GM18951 (cell line): Measurements from ENCODE around the gene TRIM42.

Source experiments
- POLR2A ChIP-seq: IDR thresholded peaks from 4 replicates; pipeline ENCODE4 v1.6.1; 2011; ENCODE audit warnings: mild to moderate bottlenecking; ENCODE audit not compliant: insufficient read length, insufficient read depth; ENCODE audit errors: extremely low read depth
- in situ Hi-C: fragments of 300-500 bp; cut with MboI; formaldehyde crosslinking; loops from one replicate; pipeline ENCODE4 v1.12.0; 2022; ENCODE audit warnings: low sequenced_read_pairs, mixed read lengths, inconsistent platforms; ENCODE audit not compliant: unreplicated experiment

TRIM42 gene

GRCh38 chr3:140699516-140700231, 21.8 kb downstream of the TRIM42 start:
- in situ Hi-C loops = no loop called here
- TF ChIP-seq POLR2A = no peak

DNA sequence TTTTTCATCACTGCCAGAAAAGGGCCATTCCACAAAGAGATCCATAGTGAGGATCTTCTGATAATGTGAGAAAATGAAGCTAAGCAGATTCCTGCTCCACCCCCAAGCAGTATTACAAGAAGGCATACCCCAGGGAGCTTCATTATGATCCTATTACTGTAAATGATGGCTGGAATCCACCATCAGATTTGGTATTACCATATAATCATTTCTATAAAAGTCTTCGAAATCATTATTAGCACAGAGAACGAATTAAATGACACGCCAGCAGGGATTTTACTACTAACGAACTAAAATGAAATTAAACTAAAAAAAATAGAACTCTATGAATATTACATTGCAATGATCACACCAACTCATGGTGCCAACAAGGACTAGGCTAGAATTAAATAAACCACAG, 24.4 kb downstream of the TRIM42 start:
- TF ChIP-seq POLR2A = no peak
- in situ Hi-C loops = no loop called here

- in situ Hi-C loops = no loop called here
- no peak for TF ChIP-seq POLR2A
Measured at GRCh38 chr3:140703496-140703895, 25.6 kb downstream of the TRIM42 start.

DNA sequence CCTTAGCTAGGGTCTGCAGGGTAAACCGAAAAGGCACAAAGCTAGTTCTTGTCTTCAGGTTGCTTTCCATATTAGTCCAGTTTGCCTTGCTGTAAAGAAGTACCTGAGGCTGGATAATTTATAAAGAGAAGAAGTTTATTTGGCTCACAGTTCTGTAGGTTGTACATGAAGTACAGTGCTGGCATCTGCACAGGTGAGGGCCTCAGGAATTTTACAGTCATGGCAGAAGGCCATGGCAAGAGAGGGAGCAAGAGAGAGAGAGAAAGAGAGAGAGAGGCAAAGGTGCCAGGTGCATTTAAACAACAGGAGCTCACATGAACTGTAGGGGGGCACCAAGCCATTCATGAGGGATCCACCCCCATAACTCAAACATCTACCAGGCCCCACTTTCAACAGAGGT, 26.9 kb downstream of the TRIM42 start:
- TF ChIP-seq POLR2A = no peak
- in situ Hi-C loops = no loop called here

- in situ Hi-C loops = no loop called here
- no peak for TF ChIP-seq POLR2A
Measured at GRCh38 chr3:140705954-140706353, 28.1 kb downstream of the TRIM42 start.

DNA sequence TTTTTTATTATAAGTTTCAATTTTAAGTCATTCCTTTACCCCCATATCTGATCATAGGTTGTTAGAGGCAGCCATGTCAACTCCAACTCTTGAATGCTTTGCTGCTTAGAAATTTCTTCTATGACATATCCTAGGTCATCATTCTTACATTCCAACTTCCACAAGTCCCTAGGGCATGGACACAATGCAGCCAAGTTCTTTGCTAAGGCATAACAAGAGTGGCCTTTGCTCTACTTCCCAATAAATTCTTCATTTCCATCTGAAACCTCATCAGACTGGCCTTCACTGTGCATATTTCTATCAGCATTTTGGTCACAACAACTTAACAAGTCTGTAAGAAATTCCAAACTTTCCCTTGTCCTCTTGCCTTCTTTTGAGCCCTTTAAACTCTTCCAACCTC, 28.5 kb downstream of the TRIM42 start:
- in situ Hi-C loops = no loop called here
- no peak for TF ChIP-seq POLR2A

DNA sequence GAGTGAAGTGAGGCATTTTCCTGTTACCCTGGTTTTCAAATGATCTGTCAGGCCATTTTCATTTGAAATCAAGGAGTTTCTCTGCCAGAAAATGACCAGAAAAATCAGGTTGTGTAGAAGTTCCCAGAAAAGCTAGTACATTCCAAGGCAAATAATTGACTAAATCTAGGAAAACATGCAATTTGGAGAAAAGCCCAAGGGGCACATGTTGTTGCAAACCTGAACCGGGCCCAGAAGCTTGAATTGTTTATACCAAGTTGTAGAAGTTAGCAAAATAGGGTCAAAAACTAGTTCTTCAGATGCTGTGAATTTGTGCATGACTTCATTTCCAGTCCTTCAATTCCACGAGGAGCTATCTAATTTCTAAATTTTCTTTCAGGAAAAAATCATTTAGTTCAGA, 31.0 kb downstream of the TRIM42 start:
- in situ Hi-C loops = no loop called here
- no peak for TF ChIP-seq POLR2A

DNA sequence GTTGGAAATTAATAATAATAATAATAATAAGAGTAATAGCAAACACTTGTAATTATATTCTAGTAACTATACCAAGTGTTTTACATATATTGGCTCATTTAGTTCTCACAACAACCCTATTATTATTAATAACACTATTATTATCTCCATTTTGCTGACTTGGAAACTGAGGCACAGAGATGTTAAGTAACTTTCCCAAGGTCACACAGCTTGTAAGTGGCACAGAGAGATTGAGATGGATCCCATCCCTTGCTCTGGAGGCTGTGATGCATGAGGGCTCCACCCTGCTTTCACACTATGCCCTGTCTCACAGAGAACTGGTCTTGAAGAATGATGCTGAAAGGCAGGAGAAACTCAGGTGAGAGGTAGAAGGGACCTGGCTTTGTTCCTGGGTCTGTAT, 31.9 kb downstream of the TRIM42 start:
- in situ Hi-C loops = no loop called here
- no peak for TF ChIP-seq POLR2A

DNA sequence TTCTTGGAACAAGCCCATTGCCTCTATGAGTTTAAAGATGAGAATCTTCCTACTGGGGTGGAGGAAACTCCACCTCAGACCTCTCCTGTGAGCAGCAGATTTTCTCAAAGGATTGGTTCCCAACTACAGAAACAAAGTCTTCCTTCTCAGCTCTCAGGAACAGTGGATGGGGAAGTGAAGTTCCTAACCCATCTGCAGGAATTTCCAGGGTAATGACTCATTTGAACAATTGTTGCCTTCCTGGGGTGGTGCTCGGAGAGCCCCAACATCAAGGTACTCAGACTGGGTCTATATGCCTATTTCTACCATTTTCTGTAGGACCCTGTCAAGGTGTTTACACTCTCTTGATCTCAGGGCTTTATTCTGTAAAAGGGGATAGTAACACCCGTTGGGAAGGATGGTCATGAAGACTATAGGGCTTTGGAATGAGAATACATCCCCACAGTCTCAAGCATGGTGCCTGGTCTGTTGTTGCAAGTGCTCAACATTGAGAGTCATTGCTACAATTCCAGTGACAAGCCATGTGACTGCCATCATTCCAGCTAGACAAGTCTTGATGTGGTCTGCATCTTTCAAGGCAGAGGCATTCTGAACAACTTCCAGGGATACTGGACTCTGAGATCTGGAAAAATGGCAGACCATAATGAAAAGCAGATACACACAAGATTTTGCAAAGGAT, 33.0 kb downstream of the TRIM42 start:
- TF ChIP-seq POLR2A = no peak
- in situ Hi-C loops = no loop called here

GRCh38 chr3:140711390-140712035, 33.6 kb downstream of the TRIM42 start:
- in situ Hi-C loops = no loop called here
- TF ChIP-seq POLR2A = no peak

- no peak for TF ChIP-seq POLR2A
- in situ Hi-C loops = no loop called here
Measured at GRCh38 chr3:140712301-140712700, 34.4 kb downstream of the TRIM42 start.

- TF ChIP-seq POLR2A = no peak
- in situ Hi-C loops = no loop called here
Measured at GRCh38 chr3:140715035-140715434, 37.2 kb downstream of the TRIM42 start.

GRCh38 chr3:140717921-140718320, 40.1 kb downstream of the TRIM42 start:
- TF ChIP-seq POLR2A = no peak
- in situ Hi-C loops = no loop called here

DNA sequence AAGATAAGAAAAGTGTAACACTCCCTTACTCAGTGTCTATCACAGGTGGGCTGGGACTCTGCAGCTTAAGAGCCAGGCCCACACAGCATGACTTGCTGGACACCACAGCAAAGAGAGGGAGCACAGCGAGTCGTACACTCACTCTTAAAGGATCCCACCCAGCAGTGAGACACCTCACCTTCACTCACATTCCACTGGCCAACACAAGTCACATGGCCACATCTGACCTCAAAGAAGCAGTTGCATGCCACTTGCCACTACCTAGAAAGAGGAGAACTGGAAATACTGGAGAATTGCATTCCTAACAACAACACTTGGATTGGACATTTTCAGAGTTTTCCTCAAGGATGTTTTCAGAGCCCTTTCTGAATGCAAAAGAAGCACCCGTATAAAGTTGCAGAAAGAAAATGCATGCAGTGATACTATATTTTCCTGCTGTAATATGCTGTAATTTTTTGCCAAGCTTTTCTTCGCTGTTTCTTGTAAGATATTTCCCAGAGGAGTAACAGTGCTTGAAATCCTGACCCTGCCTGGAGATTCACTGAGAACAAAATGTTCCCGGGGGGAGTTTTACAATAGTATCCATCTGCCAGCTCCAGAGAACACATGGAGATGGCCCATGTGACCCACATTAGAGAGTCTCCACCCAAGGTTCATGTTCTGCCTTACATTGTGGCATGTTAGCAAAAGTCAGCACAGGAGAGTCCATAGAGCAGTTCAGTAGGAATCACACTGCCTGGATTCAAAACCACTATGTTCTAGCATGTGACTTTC, 42.2 kb downstream of the TRIM42 start:
- in situ Hi-C loops = no loop called here
- TF ChIP-seq POLR2A = no peak

GRCh38 chr3:140723576-140723975, 45.7 kb downstream of the TRIM42 start:
- in situ Hi-C loops = no loop called here
- no peak for TF ChIP-seq POLR2A
